H1 (cell line): Measurements from ENCODE around the gene ARMH4.

Experiments used
- ATF2 ChIP-seq: IDR thresholded peaks from 2 replicates; pipeline ENCODE4 v1.6.1; 2012; ENCODE audit warnings: low read length, inconsistent platforms
- CTCF ChIP-seq, 3 experiments: IDR thresholded peaks; 1 replicate in 2 of 3; 2 replicates in 1 of 3; pipeline versions ENCODE4 v1.5.1 to v1.6.1; 2011; ENCODE audit warnings: low read length in 3 of 3, mild to moderate bottlenecking in 3 of 3, inconsistent platforms in 2 of 3, low read depth in 1 of 3, moderate library complexity in 1 of 3; ENCODE audit not compliant: insufficient read depth in 1 of 3; ENCODE audit errors: control extremely low read depth in 1 of 3
- EP300 ChIP-seq, 2 experiments: IDR thresholded peaks; 1 replicate in 1 of 2; 2 replicates in 1 of 2; pipeline ENCODE4 v1.6.1; 2011 to 2012; ENCODE audit warnings: low read depth in 2 of 2, low read length in 2 of 2, mild to moderate bottlenecking in 2 of 2, borderline replicate concordance in 1 of 2, inconsistent platforms in 1 of 2, moderate library complexity in 1 of 2
- PHF8 ChIP-seq: fragments of 200-600 bp; sonication (generic); conservative IDR thresholded peaks from 2 replicates; pipeline ENCODE4 v1.7.1; 2012; ENCODE audit warnings: low read depth, mild to moderate bottlenecking, inconsistent platforms, low read length, moderate library complexity
- POLR2A ChIP-seq, 2 experiments: IDR thresholded peaks; 1 replicate in 1 of 2; 2 replicates in 1 of 2; pipeline ENCODE4 v1.6.1; 2011; ENCODE audit warnings: low read depth in 2 of 2, low read length in 2 of 2, mild to moderate bottlenecking in 2 of 2; ENCODE audit errors: control extremely low read depth in 1 of 2
- SP1 ChIP-seq: IDR thresholded peaks from 2 replicates; pipeline ENCODE4 v1.6.1; 2011; ENCODE audit warnings: low read depth, low read length
- TCF12 ChIP-seq: IDR thresholded peaks from 2 replicates; pipeline ENCODE4 v1.6.1; 2011; ENCODE audit warnings: low read depth, mild to moderate bottlenecking, low read length
- TEAD4 ChIP-seq: IDR thresholded peaks from 2 replicates; pipeline ENCODE4 v1.6.1; 2012; ENCODE audit warnings: low read depth, low read length, inconsistent platforms, mixed read lengths

- no peak for TF ChIP-seq CTCF (IDR thresholded peaks at IDR 0.05; ENCODE audit: control extremely low read depth in 1 of 3, insufficient read depth in 1 of 3, low read depth in 1 of 3, low read length in 3 of 3)
- no peak for TF ChIP-seq TEAD4
- no peak for TF ChIP-seq SP1
- TF ChIP-seq PHF8: no peak
- no peak for TF ChIP-seq ATF2
- TF ChIP-seq POLR2A (IDR thresholded peaks at IDR 0.05; ENCODE audit: control extremely low read depth in 1 of 2, low read depth in 2 of 2, low read length in 2 of 2): no peak
- TF ChIP-seq TCF12: no peak
- TF ChIP-seq EP300 (IDR thresholded peaks at IDR 0.05; ENCODE audit: borderline replicate concordance in 1 of 2, low read depth in 2 of 2, low read length in 2 of 2): no peak
Observed at GRCh38 chr14:58138031-58138713, 13.8 kb downstream of the ARMH4 start.
